Kasumi-1 (cell line): ENCODE measurements around the gene ARHGAP42.

Experiments used
- DNase-seq, 2 experiments: peaks; one replicate each; lab custom pipeline; 2025; lab: John Stamatoyannopoulos, UW

ARHGAP42 gene

GRCh38 chr11:100833276-100833675, 146.2 kb downstream of the ARHGAP42 start:
- DNase-seq: no peak

DNA sequence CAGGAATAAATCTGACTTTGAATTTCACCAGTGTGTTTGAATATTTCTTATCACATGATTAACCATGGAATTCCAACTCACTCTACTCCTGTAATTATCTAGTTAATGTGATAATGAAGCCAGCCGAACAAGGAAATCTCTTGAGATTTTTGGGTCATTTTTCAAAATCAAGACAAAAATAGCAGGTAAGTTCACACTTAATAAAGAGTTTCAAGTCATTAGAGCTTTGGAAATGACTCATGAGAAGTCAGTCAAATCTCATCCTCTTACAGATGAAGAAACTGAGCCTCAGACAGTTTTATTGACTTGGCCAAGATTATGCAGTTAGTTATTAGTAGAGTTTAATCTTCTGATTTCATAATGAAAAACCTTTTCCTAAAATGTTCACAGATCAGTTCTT, 148.8 kb downstream of the ARHGAP42 start:
- no peak for DNase-seq

DNA sequence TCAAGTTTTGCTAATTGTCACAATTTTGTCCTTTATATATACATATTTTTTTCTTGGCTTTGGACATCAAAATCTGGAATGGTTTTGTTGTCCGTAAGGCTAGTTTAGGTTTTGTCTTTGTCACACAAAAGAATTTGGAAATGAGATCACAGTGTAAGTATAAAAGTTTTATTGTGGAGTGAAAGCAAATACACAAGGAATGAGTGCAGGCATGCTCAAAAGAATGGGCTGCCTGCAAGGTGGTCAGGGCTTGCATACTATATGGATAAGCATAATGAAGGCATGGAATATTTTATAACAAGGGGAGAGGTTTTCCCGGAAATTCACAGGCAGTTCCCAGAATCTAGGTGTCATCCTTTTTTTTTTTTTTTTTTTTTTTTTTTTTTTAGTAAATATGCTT, 150.2 kb downstream of the ARHGAP42 start:
- no peak for DNase-seq

GRCh38 chr11:100841711-100842407, 154.8 kb downstream of the ARHGAP42 start:
- no peak for DNase-seq

GRCh38 chr11:100847696-100848216, 160.7 kb downstream of the ARHGAP42 start:
- no peak for DNase-seq

- DNase-seq: no peak
Measured at GRCh38 chr11:100849009-100849900, 162.2 kb downstream of the ARHGAP42 start.

DNA sequence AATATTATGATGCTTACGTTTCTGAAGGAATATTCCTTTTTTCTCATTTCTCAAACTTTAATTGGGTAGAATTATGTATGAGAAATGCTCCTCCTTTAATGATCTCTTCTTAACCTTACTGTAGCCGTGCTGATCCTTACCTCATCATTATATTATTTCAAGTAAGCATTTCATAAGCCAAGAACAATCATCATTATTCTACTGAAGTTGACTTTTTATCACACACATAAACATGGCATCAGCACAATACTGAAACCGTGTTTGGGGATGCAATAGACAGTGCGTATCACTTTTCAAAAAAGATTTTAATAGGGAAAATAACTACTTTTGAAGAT, 162.8 kb downstream of the ARHGAP42 start:
- no peak for DNase-seq

GRCh38 chr11:100851147-100851546, 164.1 kb downstream of the ARHGAP42 start:
- no peak for DNase-seq

GRCh38 chr11:100851584-100852152, 164.6 kb downstream of the ARHGAP42 start:
- DNase-seq: no peak

- DNase-seq: peak; percentile 58 to 75
Measured at GRCh38 chr11:100855466-100856067, 168.5 kb downstream of the ARHGAP42 start.

GRCh38 chr11:100857236-100858005, 170.3 kb downstream of the ARHGAP42 start:
- no peak for DNase-seq

GRCh38 chr11:100860318-100861155, 173.4 kb downstream of the ARHGAP42 start:
- no peak for DNase-seq

DNA sequence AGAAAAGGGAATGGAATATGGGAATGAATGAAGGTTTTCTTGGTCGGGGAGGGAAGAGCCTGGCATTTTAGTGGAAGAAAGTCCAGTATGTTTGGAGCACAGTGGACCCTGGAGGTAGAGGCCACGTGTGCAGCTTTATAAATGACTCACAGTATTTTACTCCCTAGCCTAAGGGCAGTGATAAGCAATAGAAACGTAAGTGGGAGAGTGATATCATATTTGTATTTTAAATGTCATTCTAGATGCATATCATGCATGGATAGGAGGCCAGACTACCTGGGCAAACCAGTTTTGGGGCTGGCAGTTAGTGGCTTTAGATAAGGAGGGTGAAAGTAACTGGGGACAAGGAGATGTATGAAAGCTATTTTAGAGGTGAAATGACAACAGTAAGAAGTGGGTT, 174.1 kb downstream of the ARHGAP42 start:
- DNase-seq: no peak

GRCh38 chr11:100863080-100863581, 176.0 kb downstream of the ARHGAP42 start:
- DNase-seq: no peak

DNA sequence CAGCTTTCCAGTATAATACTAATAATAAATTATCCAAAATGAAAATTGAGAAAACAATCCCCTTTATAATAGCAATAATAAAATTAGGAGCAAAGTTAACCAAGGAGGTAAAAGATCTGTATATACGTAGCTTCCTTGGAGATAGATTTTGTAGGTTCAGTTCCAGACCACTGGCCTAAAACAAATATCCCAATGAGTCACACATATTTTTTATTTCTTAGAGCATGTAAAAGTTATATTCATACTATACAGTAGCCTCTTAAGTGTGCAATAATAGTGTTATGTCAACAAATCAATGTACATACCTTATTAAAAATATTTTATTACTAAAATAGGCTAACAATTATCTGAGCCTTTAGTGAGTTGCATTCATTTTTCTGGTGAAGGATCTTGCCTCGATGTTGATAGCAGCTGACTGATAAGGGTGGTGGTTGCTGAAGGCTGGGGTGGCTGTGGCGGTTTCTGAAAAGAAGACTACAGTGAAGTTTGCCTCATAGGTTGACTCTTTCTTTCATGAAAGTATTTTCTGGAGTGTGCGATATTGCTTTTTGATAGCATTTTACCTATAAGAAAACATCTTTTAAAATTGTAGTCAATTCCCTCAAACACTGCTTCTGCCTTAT, 178.5 kb downstream of the ARHGAP42 start:
- DNase-seq: no peak

DNA sequence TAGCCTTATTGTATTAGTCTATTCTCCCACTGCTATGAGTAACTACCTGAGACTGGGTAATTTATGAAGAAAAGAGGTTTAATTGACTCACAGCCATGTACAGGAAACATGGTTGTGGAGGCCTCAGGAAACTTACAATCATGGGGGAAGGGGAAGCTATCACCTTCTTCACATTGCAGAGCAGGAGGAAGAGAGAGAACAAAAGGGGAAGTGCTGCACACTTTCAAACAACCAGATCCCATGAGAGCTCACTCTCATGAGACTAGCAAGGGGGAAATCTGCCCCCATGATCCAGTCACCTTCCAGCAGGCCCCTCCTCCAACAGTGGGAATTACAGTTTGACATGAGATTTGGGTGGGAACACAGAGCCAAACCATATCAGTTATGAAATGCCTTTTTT, 179.4 kb downstream of the ARHGAP42 start:
- DNase-seq: peak; percentile 39 to 40

- no peak for DNase-seq
Measured at GRCh38 chr11:100867606-100868005, 180.5 kb downstream of the ARHGAP42 start.

DNA sequence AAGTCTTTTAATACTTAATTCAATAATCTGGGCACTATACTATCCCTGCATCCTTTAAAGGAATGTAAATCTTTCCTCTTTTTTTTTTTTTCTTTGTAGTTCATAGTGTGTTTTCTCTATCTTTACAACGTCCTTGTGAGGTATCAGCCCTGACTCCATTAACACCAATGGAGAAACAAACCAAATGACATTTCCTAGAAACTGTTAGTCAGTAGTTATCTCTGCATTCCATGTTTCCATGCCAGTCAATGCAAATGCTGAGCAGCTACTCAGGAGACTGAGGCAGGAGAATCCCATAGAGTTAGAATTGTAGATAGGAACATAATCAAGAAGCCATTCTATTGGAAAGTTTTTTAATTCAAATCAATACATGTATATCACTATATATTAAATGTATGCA, 182.2 kb downstream of the ARHGAP42 start:
- DNase-seq: no peak

DNA sequence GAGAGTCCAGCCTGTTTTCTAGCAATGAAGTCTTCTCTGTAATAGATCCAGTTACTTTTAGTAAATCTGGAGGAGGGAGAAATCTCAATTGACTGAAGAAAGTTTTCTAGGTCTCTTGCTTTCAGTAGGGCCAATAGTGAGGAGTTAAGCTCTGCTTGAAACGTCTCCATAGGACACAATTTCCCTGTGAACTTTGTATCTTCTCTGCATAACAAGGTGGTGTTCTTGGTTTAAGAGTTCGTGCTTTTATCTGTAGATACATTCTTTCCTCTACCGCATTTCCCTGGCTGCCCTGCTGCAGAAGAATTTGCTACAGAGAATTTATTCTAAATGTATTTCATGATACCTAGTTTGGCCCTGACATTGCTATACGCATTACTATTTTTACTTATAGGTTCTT, 183.1 kb downstream of the ARHGAP42 start:
- DNase-seq: no peak
